K562 (cell line): ENCODE results near the gene AGPAT2. TPM values are rescaled to one million over a fixed set of nuclear protein-coding genes. Genes with fewer than 3 reads are reported as not detected.
A peak's percentile ranks its signal among the peaks of the same experiment; 100 is the strongest.

Source experiments
- BACH1 ChIP-seq: fragments of 200-800 bp; sonication (Bioruptor generic); IDR thresholded peaks from 2 replicates; pipeline ENCODE4 v1.6.1; 2016; ENCODE audit warnings: missing genetic modification characterization, missing compliant biosample characterization
- BMI1 ChIP-seq: fragments of 150-350 bp; IDR thresholded peaks from 2 replicates; pipeline ENCODE4 v1.6.1; 2014; ENCODE audit warnings: low read length
- CBX5 ChIP-seq: IDR thresholded peaks from 2 replicates; pipeline ENCODE4 v1.6.1; 2014; ENCODE audit warnings: low read depth, borderline replicate concordance
- CCAR2 ChIP-seq: fragments of 200-400 bp; formaldehyde crosslinking; IDR thresholded peaks from 2 replicates; pipeline ENCODE4 v1.6.1; 2017; ENCODE audit warnings: mild to moderate bottlenecking, low read depth, low read length
- CHD1 ChIP-seq: fragments of 200-600 bp; sonication (generic); IDR thresholded peaks from one replicate; pipeline ENCODE4 v1.6.1; 2012; ENCODE audit warnings: mild to moderate bottlenecking, moderate library complexity, low read length, inconsistent platforms
- DACH1 ChIP-seq: fragments of 450-650 bp; IDR thresholded peaks from 2 replicates; pipeline ENCODE4 v1.6.1; 2018; ENCODE audit not compliant: partially characterized antibody
- EWSR1 ChIP-seq: fragments of 450-650 bp; IDR thresholded peaks from 2 replicates; pipeline ENCODE4 v1.6.1; 2018; ENCODE audit warnings: borderline replicate concordance, mild to moderate bottlenecking, low read depth, moderate library complexity; ENCODE audit not compliant: partially characterized antibody
- FUS ChIP-seq: fragments of 200-400 bp; formaldehyde crosslinking; optimal IDR thresholded peaks from 2 replicates; pipeline ENCODE3; 2017; ENCODE audit warnings: low read depth, low read length
- GATA2 ChIP-seq: sonication (generic); formaldehyde crosslinking; IDR thresholded peaks from 2 replicates; pipeline ENCODE4 v1.4.0; 2020; ENCODE audit warnings: mild to moderate bottlenecking, missing genetic modification reagents
- GATAD2A ChIP-seq: fragments of 450-650 bp; IDR thresholded peaks from 2 replicates; pipeline ENCODE4 v1.6.1; 2017
- HMGN3 ChIP-seq: IDR thresholded peaks from 2 replicates; pipeline ENCODE4 v1.6.1; 2011; ENCODE audit warnings: borderline replicate concordance, low read depth, mild to moderate bottlenecking, mixed read lengths, low read length; ENCODE audit not compliant: insufficient read length; ENCODE audit errors: extremely low read depth
- KAT2B ChIP-seq: IDR thresholded peaks from one replicate; pipeline ENCODE4 v1.6.1; 2012; ENCODE audit warnings: low read depth, mild to moderate bottlenecking, control low read depth, inconsistent platforms, low read length, moderate library complexity
- KLF6 ChIP-seq: fragments of 250-450 bp; sonication (Bioruptor Pico); IDR thresholded peaks from 2 replicates; pipeline ENCODE4 v1.4.0; 2020; ENCODE audit warnings: mild to moderate bottlenecking, moderate library complexity, borderline replicate concordance
- MAFG ChIP-seq: fragments of 450-650 bp; conservative IDR thresholded peaks from 2 replicates; pipeline ENCODE4 v1.6.1; 2016; ENCODE audit warnings: missing genetic modification characterization, missing compliant biosample characterization
- NFRKB ChIP-seq: fragments of 450-650 bp; IDR thresholded peaks from 2 replicates; pipeline ENCODE4 v1.6.1; 2016; ENCODE audit warnings: low read depth
- NR4A1 ChIP-seq, 2 experiments: fragments of 250-450 bp in 1 of 2; fragments of 450-650 bp in 1 of 2; sonication (Bioruptor Pico) in 1 of 2; IDR thresholded peaks; 2 replicates each; pipeline versions ENCODE4 v1.4.0 to v1.6.1; 2016 to 2020; ENCODE audit warnings: mild to moderate bottlenecking in 2 of 2, missing compliant biosample characterization in 1 of 2, missing genetic modification characterization in 1 of 2, moderate library complexity in 1 of 2
- NUFIP1 ChIP-seq: fragments of 450-650 bp; IDR thresholded peaks from 2 replicates; pipeline ENCODE4 v1.6.1; 2018; ENCODE audit not compliant: partially characterized antibody
- PHF8 ChIP-seq: fragments of 200-600 bp; sonication (generic); IDR thresholded peaks from 2 replicates; pipeline ENCODE4 v1.6.1; 2012; ENCODE audit warnings: mixed run types, mild to moderate bottlenecking, inconsistent platforms, low read length, moderate library complexity, borderline replicate concordance
- POLR2AphosphoS5 ChIP-seq: IDR thresholded peaks from 2 replicates; pipeline ENCODE4 v1.6.1; 2011; ENCODE audit warnings: mild to moderate bottlenecking, low read depth, low read length, moderate library complexity; ENCODE audit not compliant: control insufficient read depth, insufficient read depth
- PTRF ChIP-seq: fragments of 450-650 bp; IDR thresholded peaks from 2 replicates; pipeline ENCODE4 v1.6.1; 2016; ENCODE audit warnings: mild to moderate bottlenecking, missing genetic modification characterization, missing compliant biosample characterization
- RB1 ChIP-seq: fragments of 450-650 bp; IDR thresholded peaks from 2 replicates; pipeline ENCODE4 v1.6.1; 2017; ENCODE audit warnings: low read depth, mild to moderate bottlenecking
- RUNX1 ChIP-seq: sonication (generic); IDR thresholded peaks from 2 replicates; pipeline ENCODE4 v1.6.1; 2016; ENCODE audit warnings: antibody characterized with exemption, low read depth
- STAG1 ChIP-seq: sonication (generic); formaldehyde crosslinking; IDR thresholded peaks from 2 replicates; pipeline ENCODE4 v1.5.0; 2020; ENCODE audit warnings: missing genetic modification reagents, borderline replicate concordance
- TAF7 ChIP-seq: fragments of 450-650 bp; IDR thresholded peaks from 2 replicates; pipeline ENCODE4 v1.6.1; 2016; ENCODE audit warnings: missing genetic modification characterization, missing compliant biosample characterization
- TBL1XR1 ChIP-seq, 2 experiments: IDR thresholded peaks; 2 replicates each; pipeline ENCODE4 v1.6.1; 2012; ENCODE audit warnings: improper control_type of control experiment in 2 of 2, low read length in 2 of 2, mild to moderate bottlenecking in 1 of 2
- TCF7L2 ChIP-seq: fragments of 150-350 bp; IDR thresholded peaks from 2 replicates; pipeline ENCODE4 v1.6.1; 2016; ENCODE audit warnings: low read depth, mild to moderate bottlenecking, low read length, moderate library complexity
- TFAM ChIP-seq: fragments of 250-450 bp; sonication (Bioruptor Pico); conservative IDR thresholded peaks from 2 replicates; pipeline ENCODE4 v1.5.0; 2021; ENCODE audit warnings: mild to moderate bottlenecking, moderate library complexity
- ZC3H8 ChIP-seq: fragments of 450-650 bp; IDR thresholded peaks from 2 replicates; pipeline ENCODE4 v1.6.1; 2017
- ZFP36 ChIP-seq: fragments of 150-350 bp; IDR thresholded peaks from 2 replicates; pipeline ENCODE4 v1.6.1; 2018; ENCODE audit warnings: low read length, low read depth; ENCODE audit not compliant: partially characterized antibody
- ZNF263 ChIP-seq: sonication (generic); formaldehyde crosslinking; IDR thresholded peaks from 2 replicates; pipeline ENCODE4 v1.8.0; 2022; ENCODE audit warnings: mild to moderate bottlenecking, missing genetic modification reagents, borderline replicate concordance
- ZNF57 ChIP-seq: fragments of 450-650 bp; formaldehyde crosslinking; IDR thresholded peaks from 2 replicates; pipeline ENCODE4 v1.4.0; 2020; ENCODE audit warnings: mild to moderate bottlenecking, moderate library complexity
- ZNF589 ChIP-seq: fragments of 200-800 bp; sonication (Bioruptor generic); IDR thresholded peaks from 2 replicates; pipeline ENCODE4 v1.6.1; 2016; ENCODE audit warnings: low read depth, missing genetic modification characterization, missing compliant biosample characterization
- polyA plus RNA-seq, 8 experiments: library from polyadenylated mRNA; depleted of rRNA in 4 of 8; stranded (reverse) in 5 of 8; unstranded in 3 of 8; fragments of >200 nt; fragmentation: Nextera tagmentation in 2 of 8; fragmentation: Illumina TruSeq in 1 of 8; extraction: Ambion mirVana in 2 of 8; extraction: Trizol in 1 of 8; gene quantifications; 2 replicates each; pipeline versions ENCODE4 v1.2.1 to v1.2.3, GENCODE V29; 2011 to 2014; ENCODE audit warnings: inconsistent platforms in 1 of 8, missing spikeins in 1 of 8
- total RNA-seq, 7 experiments: library from RNA; depleted of rRNA in 6 of 7; stranded (reverse); fragments of >200 nt in 6 of 7; fragmentation: Illumina TruSeq in 2 of 7; extraction: Trizol in 2 of 7; gene quantifications; 2 replicates each; pipeline versions ENCODE4 v1.2.1 to v1.2.3, GENCODE V29; 2011 to 2021; ENCODE audit warnings: low replicate concordance in 1 of 7

AGPAT2 gene
- total and polyA plus RNA-seq, 9 of the 15 experiments (the other 6 are each of a cell fraction or from before 2014, with no cell fraction given): 0.13 to 54.5 (median 23.9) TPM

DNA sequence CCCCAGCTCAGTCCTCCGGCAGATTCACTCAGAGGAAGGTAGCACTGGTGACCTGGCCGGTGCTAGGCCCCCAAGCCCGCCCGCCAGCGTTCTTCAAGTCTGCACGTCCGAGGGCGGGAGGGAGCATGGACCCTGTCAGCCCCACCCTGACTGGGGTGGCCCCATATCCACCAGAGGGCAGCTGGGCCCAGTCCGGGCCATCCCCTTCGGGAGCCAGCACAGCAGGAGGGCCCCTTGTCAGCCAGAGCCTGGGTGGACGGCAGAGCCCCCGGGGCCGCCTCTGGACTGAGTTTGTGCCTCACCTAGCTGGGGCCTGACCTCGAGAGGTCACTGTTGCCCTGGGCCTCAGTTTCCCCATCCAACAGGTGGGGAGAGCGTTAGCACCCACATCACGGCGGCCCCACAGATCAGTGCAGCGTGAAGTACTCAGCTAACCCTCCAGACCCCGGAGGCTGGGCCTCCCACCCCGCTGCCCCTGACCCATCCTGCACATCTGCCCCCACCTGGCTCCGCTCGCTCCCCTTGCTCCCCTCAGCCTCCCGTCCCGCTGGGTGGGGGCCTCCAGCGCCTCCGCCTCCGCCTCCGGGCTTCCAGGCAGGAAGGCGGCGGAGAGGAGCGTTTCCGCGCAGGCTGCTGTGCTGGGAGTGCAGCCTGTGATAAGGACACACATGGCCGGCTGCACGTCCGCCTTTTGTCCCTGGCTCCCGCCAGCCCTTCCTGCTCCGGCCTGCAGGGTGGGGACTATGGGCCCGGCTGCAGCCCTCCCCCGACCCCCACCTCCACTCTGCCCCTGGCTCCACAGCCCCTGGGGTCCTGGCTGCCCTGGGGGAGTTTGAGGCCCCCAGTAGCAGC is 41.1 kb downstream of the AGPAT2 start (continued):
- TF ChIP-seq NR4A1 (CRISPR knock-in tag; IDR thresholded peaks at IDR 0.05) (peak; percentile 88; the same call in 1 of the 2 replicates), NR4A1 (tag; IDR thresholded peaks at IDR 0.05) (no peak), TCF7L2 (no peak), BMI1 (no peak), ZNF263 (CRISPR knock-in tag) (0 out of 2 replicates have a peak, but pooled peaks have one; percentile 24), TAF7 (0 out of 2 replicates have a peak, but pooled peaks have one; percentile 6), TBL1XR1 (IDR thresholded peaks at IDR 0.05; ENCODE audit: low read length in 2 of 2) (peak in 1 of 2 experiments; percentile 22; a peak in 1 of 4 replicates), BACH1 (tag) (no peak), PHF8 (peak; percentile 46; the same call in 1 of the 2 replicates), CHD1 (peak; percentile 58), STAG1 (CRISPR knock-in tag) (peak; percentile 37; the same call in 1 of the 2 replicates), KAT2B (no peak), HMGN3 (peak; percentile 70), DACH1 (peak; percentile 5), PTRF (tag) (no peak), EWSR1 (no peak), MAFG (tag) (no peak), ZC3H8 (no peak), CBX5 (no peak), RB1 (peak; percentile 27; the same call in 1 of the 2 replicates), ZNF57 (CRISPR knock-in tag) (0 out of 2 replicates have a peak, but pooled peaks have one; percentile 9), CCAR2 (no peak), RUNX1 (0 out of 2 replicates have a peak, but pooled peaks have one; percentile 56), FUS (no peak), GATA2 (CRISPR knock-in tag) (peak; percentile 75), TFAM (no peak), POLR2AphosphoS5 (peak; percentile 24; the same call in 1 of the 2 replicates), GATAD2A (peak; percentile 43; the same call in 1 of the 2 replicates), ZFP36 (no peak), ZNF589 (no peak), NFRKB (peak; percentile 65; the same call in 1 of the 2 replicates), NUFIP1 (peak; percentile 8), KLF6 (CRISPR knock-in tag) (peak; percentile 62; the same call in 1 of the 2 replicates)
